ENCODE measurements around the gene ZC3H12C.
"Not testable (repeated sequence)": the region's sequence is repeated elsewhere in the genome, so short reads cannot be mapped to it uniquely, and the experiment has no call there.

The ZC3H12C gene

GRCh38 chr11:110092515-110093406, at the start of gene ZC3H12C:
TSS of gene ZC3H12C (plus strand) at chr11:110093392. CDS start at chr11:110093412, 20 bp downstream.
- peak; percentile 20 to 37 for DNase-seq (ENCODE audit: low read depth in 2 of 2)

GRCh38 chr11:110044226-110044968, 48.8 kb upstream of the ZC3H12C start:
- no peak for DNase-seq (ENCODE audit: low read depth in 2 of 2)

DNA sequence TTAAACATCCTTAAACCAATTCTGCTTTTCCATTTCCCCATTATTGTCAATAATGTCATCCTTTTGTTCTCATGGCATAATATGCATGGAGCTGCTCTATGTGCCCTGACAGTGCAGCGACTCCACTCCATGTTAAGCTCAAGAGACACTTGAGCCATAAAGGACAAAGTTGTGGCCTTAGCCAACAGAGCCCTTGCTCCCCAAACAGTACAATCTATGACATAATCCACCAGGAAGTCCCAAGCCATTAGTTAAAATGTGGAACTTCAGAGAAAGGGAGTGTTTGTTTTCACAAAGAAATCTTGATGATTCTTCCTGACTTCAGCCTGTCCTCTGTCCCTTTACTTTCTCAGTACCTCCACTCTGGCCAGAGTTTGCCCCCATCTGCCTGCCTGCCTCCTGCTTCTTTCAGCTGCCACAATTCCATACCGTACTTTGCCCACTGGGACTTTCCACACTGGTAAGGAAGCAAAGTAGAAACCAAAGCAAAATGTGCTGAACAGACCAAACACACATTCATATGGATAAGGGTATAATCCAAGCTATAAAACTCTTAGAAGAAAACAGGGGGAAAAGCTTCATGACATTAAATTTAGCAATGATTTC, 46.3 kb upstream of the ZC3H12C start:
- no peak for DNase-seq (ENCODE audit: low read depth in 2 of 2)

DNA sequence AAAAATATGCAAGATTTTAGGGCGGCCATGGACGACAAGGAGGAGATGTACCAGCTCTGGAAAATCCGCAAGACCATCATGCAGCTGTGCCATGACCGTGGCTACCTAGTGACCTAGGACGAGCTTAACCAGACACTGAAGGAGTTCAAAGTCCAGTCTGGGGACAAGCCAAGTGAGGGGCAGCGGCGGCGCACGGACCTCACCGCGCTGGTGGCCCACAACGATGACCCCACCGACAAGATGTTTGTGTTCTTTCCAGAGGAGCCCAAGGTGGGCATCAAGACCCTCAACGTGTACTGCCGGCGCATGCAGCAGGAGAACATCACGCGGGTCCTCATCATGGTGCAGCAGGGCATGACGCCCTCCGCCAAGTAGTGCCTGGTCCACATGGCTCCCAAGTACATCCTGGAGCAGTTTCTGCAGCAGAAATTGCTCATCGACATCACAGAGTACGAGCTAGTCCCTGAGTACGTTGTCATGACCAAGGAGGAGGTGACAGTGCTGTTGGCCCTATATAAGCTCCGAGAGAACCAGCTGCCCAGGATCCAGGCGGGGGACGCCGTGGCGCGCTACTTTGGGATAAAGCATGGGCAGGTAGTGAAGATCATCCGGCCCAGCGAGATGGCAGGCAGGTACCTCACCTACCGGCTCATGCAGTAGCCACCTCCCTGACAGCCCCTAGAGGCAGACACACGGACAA, 43.5 kb upstream of the ZC3H12C start:
- DNase-seq (ENCODE audit: low read depth in 2 of 2) = no peak

GRCh38 chr11:110050201-110050506, 43.0 kb upstream of the ZC3H12C start:
- DNase-seq (ENCODE audit: low read depth in 2 of 2) = no peak

DNA sequence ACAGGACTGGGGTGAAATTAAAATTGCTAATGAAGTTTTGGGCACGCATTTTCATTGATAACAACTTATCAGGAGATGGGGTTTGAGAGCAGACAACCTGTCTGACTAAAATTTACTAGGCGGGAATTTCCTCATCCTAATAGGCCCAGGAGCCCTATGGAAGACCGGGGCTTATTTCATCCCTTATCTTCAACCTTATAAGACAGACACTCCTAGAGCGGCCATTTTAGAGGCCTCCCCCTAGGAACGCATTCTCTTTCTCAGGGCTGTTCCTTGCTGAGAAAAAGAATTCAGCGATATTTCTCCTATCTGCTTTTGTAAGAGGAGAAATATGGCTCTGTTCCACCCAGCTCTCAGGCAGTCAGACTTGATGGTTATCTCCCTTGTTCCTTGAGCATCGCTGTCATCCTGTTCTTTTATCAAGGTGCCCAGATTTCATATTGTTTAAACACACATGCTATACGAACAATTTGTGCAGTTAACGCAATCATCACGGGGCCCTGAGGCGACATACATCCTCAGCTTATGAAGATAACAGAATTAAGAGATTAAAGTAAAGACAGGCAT, 39.3 kb upstream of the ZC3H12C start:
- DNase-seq (ENCODE audit: low read depth in 2 of 2) = no peak

- no peak for DNase-seq (ENCODE audit: low read depth in 2 of 2)
These were observed 36.2 kb upstream of the ZC3H12C start for GRCh38 chr11:110056956-110057355.

- DNase-seq (ENCODE audit: low read depth in 2 of 2) = no peak
These were observed 33.3 kb upstream of the ZC3H12C start for GRCh38 chr11:110059706-110060463.

- DNase-seq (ENCODE audit: low read depth in 2 of 2) = no peak
These were observed 31.9 kb upstream of the ZC3H12C start for GRCh38 chr11:110061296-110061695.

DNA sequence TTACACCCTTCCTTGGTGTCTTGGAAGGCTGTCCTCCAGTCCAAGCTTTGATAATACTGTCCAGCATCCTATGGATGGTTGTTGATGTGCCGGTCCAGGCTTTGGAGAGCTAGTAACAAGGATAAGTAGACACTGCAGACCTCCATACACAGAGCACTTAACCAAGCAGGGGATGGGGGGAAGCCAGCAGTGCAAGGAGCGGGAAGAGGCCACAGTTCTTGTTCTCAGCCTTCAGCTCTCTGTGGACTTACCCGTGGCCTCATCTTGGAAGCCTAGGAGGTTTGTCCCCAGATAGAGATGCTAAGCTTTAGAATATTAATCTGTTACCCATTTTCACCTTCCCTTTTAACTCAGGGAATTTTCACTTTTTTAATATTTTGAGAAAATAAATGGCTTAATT, 30.9 kb upstream of the ZC3H12C start:
- DNase-seq (ENCODE audit: low read depth in 2 of 2) = no peak

DNA sequence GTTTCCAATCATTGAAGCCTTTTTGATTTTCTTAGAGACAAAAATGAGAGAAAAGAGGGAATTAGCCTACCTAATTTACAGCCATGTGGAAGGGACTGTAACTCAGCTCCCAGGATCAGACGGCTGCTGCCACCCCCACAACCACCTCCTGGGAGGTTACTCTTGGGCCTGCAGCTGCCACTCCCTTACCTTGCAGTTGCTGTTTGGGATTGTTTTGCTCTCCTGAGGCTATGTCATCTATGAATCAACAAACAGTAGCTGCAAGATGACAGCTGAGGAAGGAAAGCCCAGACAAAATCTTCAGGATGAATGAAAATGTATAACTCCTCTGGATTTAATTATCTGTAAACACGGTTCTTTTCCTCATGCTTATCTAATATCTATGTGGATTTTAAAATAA, 28.0 kb upstream of the ZC3H12C start:
- DNase-seq (ENCODE audit: low read depth in 2 of 2) = no peak

DNA sequence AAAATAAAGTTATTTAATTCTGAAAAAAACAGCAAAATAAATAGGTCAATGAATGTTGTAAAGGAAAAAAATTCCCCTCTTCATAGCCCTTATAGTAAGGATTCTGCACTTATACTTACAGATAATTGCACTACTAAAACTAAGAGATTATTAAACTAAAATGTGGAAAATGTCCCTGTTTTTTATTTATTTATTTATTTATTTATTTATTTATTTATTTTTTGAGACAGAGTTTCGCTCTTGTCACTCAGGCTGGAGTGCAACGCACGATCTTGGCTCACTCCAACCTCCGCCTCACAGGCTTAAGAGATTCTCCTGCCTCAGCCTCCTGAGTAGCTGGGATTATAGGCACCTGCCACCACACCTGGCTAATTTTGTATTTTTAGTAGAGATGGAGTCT, 25.2 kb upstream of the ZC3H12C start:
- not testable (repeated sequence) for DNase-seq (ENCODE audit: low read depth in 2 of 2)

DNA sequence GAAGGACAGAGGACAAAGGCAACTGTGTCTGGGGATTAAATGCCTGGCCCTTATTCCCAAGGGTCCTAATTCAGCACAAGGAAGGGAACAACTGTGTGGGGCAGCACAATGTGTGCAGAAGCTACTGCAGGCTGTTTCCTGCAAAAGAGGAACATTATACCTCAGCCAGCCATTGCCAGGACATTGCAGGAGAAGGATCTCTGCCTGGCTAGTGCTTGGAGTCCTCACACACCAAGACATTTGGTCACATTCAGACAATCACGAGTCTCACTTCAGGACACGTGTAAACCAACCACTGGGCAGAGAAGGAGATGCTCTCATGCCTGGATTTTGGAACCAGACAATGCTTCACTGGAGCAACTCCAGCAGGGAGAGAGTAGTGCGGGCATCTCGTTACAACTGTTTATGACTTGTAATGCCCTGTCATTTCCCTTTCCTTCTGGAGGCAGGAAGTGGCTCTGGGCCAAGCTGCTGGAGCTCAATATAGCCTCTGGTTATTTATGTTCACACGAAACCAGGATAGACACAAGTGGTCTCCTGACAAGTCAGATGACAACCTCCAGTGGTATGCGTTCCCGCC, 23.9 kb upstream of the ZC3H12C start:
- no peak for DNase-seq (ENCODE audit: low read depth in 2 of 2)

GRCh38 chr11:110070176-110070575, 23.0 kb upstream of the ZC3H12C start:
- DNase-seq (ENCODE audit: low read depth in 2 of 2) = no peak

DNA sequence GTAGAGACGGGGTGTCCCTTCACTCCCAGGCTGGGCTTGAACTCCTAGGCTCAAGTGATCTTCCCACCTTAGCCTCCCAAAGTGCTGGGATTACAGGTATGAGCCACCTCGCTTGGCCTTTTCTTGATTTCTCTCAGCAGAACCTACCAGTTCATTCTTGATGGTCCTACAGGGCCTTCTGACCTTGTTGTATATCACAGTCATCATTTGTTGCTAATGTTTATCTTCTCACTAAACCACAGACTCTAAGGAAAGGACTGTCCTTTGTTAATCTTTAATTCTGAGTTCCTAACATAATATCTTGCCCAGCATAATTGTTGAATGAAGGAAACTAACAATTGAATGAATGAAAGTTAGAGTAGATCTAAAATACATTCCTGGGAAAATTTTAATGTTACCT, 22.0 kb upstream of the ZC3H12C start:
- no peak for DNase-seq (ENCODE audit: low read depth in 2 of 2)

- DNase-seq (ENCODE audit: low read depth in 2 of 2) = no peak
These were observed 20.3 kb upstream of the ZC3H12C start for GRCh38 chr11:110072930-110073329.

GRCh38 chr11:110074499-110074898, 18.7 kb upstream of the ZC3H12C start:
- no peak for DNase-seq (ENCODE audit: low read depth in 2 of 2)

DNA sequence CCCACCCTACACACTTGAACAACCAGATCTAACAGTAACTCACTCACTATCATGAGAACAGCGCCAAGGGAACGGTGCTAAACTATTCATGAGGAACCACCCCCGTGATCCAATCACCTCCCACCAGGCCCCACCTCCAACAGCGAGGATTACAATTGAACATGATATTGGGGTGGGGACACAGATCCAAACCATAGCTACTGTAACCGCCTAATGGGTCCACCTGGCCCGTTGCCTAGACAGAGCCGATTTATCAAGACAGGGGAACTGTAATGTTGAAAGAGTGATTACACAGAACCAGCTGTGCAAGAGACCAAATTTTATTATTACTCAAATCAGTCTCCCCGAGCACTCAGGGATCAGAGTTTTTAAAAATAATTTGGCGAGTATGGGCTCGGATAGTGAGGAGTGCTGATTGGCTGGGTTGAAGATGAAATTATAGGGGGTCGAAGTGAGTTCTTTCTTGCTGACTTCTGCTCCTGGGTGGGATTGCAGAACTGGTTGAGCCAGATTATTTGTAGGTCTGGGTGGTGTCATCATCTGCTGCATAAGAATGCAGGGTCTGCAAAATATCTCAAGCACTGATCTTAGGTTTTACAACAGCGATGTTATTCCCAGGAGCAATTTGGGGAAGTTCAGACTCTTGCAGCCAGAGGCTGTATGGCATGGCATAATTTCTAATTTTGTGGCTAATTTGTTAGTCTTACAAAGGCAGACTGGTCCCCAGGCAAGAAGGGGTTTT, 17.9 kb upstream of the ZC3H12C start:
- no peak for DNase-seq (ENCODE audit: low read depth in 2 of 2)

GRCh38 chr11:110075847-110076208, 17.4 kb upstream of the ZC3H12C start:
- DNase-seq (ENCODE audit: low read depth in 2 of 2) = no peak

- DNase-seq (ENCODE audit: low read depth in 2 of 2) = no peak
These were observed 16.7 kb upstream of the ZC3H12C start for GRCh38 chr11:110076371-110076965.

All from stimulated activated CD4-positive, alpha-beta T cell treated with anti-CD3 and anti-CD28 coated beads, Interleukin-4, amount 100 ng/mL, for 48 hours (primary cell).